Medulla oblongata (tissue), 1 donor: Measurements from ENCODE around the gene CLTA.

ENCODE experiments used
- DNase-seq: peaks from one replicate; pipeline ENCODE4 v3.0.0-alpha.2; 2015; ENCODE audit errors: extremely low spot score

CLTA gene

DNA sequence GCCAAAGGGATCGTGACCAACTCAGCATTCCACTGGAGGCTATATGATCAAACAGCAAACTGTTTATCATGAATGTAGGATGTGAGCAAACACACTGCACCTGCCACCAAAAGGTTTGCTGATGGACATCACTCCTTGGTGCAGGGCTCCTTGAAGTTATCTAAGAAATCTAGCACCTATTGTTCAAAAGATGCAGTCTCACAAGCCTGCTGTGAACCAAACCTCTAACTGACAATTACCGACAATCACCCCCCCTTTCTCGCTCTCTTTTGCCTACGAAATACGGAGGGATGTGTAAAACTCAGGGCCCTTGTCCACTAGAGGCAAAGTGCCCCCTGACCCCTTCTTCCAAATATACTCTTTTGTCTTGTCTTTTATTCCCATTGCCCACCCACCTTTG lies 2.5 kb upstream of the CLTA start:
- no peak for DNase-seq

DNA sequence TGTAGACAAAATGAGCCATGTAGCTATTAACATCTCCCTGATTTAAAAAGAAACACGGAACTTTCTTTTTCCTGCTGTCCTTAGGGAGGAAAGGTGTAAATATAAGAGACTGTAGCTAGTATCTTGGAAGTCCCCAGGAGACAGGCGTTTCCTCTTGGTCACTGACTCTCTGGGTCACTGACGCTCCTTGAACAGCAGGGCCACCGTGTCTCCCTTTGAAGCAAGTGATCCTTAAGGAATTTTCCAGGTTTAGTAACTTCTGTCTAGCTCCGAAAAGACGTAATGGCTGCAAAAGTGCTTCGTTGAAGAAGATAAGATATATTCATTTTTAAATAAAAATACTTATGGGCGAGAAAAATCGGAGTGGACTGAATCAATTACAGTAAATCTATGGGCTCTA lies 745 bp upstream of the CLTA start:
- peak; percentile 54 for DNase-seq

DNA sequence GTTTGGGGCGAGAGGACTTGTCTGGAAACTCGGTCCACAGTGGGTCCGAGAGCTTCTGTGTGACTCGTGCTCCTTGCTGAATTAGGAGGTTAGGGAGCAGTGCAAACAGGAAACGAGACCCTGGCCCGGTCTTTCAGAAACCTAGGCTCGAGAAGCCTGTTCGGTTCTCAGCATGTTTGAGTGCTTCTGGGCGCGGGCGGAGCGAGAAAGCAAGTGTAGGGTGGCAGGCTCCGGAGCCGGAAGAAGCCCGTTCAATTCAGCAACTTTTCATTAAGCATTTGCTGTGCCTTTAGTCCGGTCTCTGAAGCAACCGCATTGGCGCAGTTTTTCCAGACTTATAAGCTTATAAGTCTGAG lies 547 bp downstream of the CLTA start:
- peak; percentile 24 for DNase-seq

DNA sequence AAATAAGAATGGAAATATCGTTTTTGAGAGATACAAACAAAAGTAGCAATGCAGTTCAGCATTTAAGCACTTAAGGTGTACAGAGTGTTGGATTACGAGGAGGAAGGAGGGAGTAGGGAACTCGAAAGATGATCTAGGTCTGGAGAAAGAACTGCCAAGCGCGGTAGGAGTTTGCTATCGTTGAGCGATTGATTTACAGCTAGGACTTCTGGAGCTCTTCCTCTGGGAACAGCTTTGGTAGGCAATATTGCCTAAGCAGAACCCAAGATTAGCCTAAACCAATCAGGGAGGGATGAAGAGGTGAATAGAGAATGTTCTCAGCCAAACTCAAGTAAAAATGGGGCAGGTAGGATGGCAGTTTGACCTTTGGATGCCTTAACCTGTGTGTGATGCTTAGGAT lies 965 bp downstream of the CLTA start:
- DNase-seq, result no peak

DNA sequence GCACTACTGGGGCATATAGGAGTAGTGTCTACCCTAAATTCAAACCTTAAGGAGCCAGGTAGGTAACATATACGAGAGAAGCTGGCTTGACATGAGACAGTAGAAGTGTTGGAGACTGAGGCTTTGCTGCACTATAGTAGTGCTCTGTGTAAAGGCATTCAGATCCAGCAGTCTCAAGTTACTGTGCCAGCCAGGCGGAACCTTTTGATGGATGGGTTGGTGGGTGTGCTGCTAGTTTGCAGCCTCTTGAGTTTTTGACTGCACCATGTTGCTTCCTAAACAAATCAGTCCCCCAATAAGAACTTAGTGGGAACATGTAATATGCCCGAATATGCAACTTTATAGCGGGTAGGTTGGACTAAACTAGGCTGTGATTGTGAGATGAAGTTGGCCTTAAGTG lies 1.5 kb downstream of the CLTA start:
- no peak for DNase-seq

DNA sequence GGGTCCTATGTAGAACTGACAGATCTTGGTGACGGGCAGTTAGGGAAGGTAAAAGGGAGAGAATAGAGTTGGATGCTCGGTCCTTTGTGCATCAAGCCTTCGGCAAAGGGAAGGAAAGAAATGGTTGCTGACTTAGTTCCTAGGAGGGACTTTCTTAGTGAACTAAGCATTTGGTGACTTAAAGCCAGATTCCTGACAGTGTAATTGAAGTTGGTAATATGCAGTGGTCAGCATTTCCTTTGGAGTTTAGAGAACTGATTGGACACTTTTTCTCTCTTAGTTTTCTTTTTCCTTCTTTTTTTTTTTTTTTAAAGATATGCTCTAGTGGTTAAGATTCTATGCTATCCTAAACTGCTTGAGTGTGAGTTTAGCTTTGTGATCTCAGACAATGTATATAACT lies 2.3 kb downstream of the CLTA start:
- DNase-seq, result no peak

DNA sequence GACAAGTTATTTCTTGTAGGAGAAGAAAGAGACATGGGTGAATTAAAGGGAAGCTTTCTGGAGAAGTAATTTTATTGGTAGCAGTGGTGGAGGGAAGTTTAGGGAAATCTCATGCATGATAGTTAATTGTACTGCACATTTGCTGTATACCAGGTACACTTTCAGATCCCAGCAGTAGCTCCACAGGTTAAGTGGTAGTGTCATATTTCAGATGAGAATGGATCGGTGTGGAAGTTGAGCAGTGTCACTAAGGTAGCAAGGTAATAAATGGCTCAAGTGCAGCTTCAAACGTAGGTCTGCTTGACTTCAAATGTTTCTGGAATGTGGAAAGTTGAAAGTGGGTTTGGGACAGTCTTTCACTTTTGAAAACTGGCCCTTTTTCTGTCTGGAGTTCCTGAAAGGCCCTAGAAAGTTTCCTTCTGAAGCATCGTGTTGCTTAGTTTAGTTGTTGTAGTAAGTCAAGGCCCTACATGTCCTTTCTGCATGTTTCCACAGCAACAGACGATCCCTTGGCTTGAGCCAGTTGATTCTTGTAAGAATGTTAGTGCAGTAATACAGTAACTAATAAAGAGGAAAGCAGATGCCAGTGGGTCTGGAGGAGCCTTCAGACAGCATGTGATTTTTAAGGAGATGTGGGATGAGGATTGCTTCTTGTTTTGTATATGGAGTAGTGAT lies 3.7 kb downstream of the CLTA start:
- no peak for DNase-seq

DNA sequence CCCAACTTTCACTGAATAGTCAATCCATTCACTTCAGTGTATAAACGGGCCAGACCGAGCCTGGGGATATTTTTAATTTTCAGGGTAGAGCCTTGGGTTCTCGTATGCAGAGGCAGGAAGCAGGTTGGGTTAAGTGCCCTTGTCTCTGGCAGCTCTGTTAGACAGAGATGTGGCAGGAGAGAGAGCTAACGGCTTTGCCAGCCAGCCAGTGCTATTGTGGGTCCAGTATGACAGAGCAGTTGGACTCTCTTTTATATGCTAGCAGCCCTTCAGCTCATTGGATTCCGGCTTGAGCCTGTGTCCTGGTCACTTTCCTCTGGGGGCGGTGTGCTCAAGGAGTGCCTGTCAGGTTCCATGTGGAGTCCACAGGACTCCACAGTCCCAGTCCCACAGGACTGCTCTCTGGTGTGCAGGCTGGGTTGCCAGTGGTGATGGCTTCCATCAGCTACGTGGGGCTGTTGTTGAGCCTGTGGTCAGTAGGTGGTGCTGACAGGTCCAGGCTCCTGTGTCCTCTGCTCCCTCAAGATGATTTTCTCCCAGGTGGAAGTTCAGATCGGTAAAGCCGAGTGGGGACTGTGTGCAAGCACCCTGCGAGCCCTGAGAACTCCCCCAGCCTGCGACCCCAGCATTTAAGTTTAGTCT lies 14.3 kb downstream of the CLTA start:
- DNase-seq, result no peak

DNA sequence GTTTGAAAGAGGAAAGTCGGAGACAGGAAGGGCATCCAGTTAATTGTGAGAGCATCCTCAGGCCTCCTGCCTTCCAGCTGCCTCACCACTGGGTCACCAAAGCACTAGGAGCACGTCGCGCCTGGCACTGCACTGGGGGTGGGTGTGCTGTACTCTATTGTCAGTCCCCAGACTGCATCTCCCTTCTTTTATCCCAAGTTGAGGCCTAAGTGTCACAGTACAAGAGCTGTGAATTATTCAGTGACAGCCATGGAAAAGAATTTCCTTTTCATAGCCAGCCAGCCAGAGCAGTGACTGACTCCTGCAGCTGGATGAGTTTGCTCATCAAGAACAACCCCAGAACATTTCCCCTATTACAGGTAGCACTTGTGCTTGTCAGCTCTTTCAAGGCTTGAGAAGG lies 16.3 kb downstream of the CLTA start:
- DNase-seq, result peak; percentile 78

DNA sequence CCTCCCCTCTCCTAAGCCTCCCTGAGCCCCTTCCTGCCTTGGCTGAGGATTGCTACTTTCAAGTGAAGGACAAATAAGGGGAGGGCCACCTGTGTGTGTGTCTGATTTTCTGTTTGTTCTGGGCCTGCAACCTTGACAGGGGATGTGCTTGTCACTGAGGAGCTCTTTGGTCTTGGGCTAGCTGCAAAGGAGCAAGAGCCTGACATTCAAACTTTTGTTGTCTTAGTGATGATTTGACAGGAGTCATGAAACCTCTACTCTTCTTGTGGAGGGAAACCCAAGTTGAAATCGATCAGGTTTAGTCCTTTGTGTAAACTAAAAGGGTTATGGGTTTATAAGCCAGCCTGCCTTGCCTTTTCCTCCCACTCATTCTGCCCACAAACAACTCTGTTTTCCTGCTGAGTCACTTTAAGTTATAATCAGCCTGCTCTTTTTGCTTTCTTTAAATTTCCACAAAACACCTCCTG lies 16.9 kb downstream of the CLTA start:
- DNase-seq, result no peak

DNA sequence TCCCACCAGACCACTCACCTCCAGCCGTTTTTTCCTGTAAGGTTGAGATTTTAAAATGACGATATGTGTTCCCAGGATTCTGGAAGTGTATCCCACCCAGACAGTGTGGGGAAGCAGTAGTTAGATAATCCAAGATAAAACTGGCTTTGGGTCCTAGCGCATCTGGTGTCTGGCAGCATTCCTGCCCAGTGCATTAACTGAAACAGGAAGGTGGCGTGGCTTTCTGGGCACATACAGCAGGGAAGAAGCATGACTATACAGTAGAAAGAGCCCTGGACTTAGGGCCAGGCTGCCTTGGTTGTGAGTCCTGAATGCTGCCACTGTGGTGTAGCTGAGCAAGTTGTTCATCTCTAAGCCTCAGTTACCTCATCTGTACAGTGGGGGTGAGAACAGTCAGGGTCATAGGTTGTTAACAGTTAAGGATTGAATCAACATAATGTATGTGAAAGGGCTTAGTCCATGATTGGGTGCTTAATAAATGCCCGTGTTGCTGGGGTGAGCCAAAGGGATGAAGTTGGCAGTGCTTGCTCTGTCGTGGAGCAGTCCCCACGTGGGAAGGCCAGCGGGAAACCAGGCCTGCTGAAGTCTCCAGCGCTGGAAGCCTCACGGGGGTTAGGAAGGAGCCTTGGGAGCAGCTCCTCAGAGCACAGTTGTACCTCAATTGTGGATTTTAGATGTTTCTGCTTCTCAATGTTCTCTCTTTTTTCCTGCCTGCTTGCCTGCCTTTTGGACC lies 18.0 kb downstream of the CLTA start:
- DNase-seq, result no peak

DNA sequence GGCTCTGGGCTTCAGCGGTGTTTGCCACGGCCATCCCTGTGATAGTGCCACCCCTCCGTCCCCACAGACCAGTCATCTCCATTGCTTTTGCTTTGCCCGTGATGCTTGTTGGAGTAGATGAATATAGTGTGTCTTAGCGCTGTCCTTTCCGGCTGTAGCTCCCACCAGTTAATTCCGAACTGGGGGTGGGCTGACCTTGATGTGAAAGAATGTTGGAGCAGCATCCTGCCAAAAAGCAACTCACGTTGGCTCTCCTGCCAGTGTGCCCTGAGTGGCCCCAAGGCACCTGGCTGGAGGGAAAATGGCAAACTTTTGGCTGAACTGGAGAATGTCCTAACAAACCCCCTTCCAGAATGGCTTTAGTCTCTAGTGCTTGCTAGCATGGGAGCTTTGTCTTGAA lies 20.0 kb downstream of the CLTA start:
- DNase-seq, result no peak

DNA sequence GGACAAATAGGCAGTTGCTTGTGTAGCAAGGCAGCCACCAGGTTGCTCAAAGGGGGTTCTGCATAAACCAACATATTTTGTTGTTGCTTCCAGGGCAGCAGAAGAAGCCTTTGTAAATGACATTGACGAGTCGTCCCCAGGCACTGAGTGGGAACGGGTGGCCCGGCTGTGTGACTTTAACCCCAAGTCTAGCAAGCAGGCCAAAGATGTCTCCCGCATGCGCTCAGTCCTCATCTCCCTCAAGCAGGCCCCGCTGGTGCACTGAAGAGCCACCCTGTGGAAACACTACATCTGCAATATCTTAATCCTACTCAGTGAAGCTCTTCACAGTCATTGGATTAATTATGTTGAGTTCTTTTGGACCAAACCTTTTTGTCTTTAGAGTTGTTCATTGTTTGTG lies 20.8 kb downstream of the CLTA start:
- DNase-seq, result no peak

DNA sequence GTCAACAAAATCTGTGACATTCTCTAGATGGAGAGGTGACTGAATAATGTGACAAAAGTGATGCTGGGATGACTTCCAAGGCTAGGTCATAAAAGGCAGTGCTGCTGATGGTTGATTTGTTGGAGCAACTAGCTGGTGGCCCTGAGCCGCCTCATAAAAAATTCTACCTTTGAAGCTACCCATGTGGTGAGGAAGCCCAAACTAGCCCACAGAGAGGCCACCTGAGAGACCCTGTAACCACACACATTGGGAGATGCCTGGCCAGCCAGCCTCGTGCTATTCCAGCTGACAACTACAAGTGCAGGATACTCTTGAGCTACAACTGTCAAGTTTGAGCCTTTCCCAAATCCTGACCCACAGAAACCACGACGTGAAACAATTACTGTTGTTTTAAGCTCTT lies 22.7 kb downstream of the CLTA start:
- DNase-seq, result no peak

DNA sequence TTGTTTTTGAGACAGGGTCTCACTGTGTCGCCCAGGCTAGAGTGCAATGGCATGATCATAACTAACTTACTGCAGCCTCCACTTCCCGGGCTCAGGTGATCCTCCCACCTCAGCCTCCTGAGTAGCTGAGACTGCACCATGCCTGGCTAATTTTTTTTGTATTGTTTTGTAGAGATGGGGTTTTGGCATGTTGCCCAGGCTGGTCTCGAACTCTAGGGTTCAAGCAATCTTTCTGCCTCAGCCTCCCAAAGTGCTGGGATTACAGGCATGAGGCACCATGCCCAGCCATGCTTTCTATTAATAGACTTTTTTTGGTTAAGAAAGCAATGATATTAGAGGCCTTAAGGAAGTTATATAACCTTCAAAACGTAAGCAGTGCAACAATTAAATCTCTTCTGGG lies 23.3 kb downstream of the CLTA start:
- no peak for DNase-seq

DNA sequence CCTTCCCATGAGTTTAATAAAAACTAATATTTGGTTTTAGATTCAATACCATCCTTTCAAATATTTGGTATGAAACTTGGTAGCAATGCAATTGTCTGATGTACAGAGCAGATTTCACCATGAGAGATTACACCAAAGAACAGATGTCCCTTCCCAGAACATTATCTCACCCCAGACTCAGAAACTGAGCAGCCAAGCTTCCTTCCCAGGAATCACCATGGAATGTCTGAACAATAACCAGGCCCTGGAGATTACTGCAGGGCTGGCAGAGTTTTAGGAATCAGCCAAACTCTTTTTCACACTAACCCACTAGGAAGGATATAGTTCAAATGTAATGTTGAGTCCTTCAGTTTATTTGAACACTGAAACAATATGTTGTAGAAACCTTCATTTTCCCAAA lies 23.9 kb downstream of the CLTA start:
- DNase-seq, result no peak

DNA sequence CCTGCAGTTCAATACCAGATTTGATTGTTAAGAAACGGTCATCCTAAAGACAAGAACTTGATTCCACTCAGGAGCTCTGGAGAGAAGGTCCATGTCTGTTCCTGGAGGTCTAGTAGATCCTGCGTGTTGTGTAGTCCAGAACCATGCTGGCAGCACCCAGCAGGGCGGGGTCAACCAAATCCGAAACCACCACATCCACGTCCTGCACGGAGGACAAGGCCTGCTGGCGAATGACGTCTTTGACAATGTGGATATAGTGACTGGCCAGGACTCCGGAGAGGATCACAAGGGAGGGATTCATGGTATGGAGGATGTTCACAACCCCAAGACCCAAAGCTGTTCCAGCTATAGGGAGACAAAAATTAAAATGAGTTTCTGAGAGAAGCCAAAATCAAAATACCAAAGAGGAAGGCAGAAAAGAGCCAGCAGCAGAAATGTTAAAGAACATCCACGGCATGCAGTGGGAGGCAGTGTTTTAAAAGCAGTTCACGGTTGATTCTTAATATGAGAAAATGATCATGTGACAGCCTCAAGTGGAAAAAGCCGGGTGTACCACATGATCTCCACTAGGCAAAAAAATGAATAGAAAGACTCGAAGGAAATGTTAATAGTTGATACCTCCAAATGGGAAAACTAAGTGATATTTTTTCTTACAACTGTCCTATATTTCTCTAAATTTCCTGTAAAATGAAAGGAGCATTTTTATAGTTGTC lies 26.7 kb downstream of the CLTA start:
- DNase-seq, result no peak

DNA sequence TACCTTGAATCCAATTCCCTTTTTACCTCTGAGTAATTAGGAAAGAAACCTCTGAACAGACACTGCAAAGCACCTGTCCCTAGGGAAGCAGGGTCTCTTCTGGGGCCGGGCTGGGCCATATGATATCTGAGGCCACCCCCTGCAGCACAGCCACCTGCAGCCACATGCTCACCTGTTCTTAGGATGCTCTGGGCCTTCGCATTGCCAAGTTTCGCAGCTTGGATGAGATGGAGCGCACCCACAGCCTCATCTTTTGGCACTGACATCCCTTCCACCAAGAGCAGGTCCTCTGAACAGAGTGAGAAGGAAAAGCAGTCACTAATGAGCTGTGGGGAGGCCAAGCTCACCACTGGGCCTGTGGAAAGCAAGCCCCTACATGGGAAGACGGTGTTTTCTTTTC lies 27.3 kb downstream of the CLTA start:
- DNase-seq, result no peak

DNA sequence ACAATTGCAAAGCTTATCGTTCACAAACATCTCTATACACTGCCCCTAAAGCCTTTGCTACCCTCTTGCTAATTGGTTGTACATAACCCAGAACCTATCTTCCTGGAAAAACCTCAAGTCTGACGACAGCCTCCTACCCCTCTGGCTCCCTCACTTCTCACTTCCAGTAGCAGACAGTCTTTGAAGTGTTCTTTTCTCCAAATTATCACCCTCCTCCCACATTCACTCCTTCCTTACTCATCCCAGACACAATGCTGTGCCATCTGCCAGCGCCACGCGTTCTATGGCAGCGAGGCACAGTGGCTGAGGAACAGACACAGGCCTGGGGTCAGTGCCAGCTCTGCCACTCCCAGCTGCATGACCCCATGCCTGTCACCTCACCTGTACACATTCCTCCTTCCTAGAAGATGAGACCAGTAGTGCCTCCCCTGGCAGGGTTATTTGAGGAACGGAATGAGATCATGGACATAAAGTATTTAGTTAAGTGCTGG lies 27.7 kb downstream of the CLTA start:
- no peak for DNase-seq

DNA sequence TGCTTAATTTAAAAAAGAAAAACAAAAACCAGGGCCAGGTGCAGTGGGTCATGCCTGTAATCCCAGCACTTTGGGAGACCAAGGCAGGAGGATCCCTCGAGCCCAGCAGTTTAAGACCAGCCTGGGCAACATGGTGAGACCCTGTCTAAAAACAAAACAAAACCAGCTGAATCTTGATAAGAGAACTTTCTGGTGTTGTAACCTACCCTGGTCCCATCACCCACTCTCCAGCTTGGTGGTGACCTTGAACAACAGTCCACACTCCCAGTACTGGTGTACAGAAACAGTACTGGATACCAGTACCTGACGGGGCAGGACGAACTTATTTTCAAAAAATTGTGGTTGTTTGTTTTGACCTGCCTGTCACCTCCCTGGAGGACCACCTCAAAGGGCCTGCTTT lies 30.9 kb downstream of the CLTA start:
- no peak for DNase-seq

DNA sequence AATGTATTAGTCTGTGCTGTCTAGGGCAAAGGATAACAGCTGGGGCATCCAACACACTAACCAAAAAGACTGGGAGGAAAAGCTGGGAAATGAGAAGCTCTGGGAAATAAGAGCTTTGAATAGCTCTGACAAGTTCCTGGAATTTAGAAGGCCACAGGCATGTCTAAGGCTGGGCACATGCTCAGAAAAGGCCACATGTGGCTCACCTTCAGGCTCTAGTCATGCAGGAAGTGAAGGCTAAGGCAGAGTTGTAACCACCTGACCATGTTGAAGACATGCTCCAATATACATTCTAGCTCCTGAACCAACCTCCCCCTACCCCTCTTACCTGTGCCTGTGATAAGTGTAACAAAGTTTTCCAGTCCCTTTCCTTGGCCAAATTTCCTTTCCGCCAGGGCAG lies 31.7 kb downstream of the CLTA start:
- no peak for DNase-seq

DNA sequence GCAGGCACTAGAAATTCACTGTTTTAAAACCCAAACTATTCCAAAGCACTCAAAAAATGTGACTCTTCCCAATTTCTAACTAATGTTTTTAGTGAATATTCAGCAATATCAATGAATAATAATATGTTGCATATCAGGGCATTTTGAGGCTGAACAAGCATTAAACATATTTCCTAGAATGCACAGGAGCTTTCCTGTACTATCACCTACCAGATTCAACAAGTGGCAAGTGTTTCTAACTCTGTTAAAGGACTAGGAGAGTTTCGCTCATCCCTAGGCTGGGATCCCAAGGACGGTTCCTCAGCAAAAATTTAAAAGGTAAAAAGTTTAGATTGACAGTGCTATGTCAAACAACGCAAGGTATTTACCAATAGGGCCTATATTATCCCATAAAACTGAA lies 46.5 kb downstream of the CLTA start:
- no peak for DNase-seq
